Epidermal melanocyte (primary cell): ENCODE results near the gene CYP4F12.

ENCODE experiments used
- DNase-seq: peaks from one replicate; pipeline ENCODE4 v3.0.0; 2011; ENCODE audit warnings: low spot score; ENCODE audit not compliant: insufficient read length

CYP4F12 gene

DNA sequence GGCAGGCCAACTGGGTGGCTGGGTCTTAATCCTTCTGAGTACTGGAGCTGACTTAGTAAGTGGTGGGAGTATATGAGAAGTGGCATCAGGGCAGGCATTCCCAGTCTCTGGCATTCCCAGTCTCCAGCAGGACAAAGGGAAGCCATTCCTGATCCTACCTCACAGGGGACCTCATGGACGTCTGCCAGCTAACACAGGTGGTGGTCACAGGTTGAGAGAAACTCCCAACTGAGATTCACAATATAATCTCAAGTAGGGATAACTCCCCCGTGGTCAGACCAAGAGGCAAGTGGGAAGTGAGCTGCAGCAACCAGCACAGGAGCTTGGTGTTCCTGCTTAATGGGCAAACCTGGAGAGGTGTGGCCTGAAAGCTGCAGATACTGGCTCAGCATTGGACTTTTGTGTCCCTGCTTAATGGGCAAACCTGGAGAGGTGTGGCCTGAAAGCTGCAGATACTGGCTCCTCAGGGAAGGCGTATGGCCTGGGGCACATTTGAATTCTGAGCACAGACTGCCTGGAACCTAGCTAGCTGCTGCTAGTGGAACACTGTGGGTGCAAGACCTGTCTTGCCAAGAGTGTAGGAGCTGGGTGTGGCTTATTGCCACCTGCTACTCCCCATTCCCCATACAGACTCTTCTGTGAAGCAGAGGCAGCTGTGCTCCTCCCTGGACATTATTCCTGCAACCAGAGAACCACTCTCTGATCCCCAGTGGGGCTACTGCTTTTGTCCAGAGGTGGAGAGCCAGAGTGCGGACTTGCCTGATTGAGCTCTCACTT, 29.1 kb downstream of the CYP4F12 start:
- no peak for DNase-seq

DNA sequence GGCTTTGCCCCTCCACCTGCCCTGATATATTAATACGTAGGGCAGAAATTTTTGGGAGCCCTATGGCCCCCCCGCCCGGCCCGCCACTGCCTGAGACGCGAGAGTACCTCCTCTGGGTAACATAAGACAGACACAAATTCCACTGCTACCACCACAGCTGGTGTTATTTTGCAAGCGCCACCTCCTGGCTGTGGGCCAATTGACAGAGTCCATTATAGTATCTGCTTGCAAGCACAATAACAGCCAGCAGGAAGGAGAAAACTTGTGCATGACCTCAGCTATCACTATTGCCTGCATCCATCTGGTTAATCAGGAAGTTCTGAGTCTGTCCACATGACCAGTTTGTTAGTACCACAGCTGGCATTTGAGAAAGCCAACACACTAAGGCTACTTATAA, 29.6 kb downstream of the CYP4F12 start:
- DNase-seq, result no peak

- DNase-seq, result no peak
Observed at GRCh38 chr19:15714638-15715037, 41.8 kb downstream of the CYP4F12 start.

- DNase-seq, result no peak
Observed at GRCh38 chr19:15715642-15716041, 42.8 kb downstream of the CYP4F12 start.

DNA sequence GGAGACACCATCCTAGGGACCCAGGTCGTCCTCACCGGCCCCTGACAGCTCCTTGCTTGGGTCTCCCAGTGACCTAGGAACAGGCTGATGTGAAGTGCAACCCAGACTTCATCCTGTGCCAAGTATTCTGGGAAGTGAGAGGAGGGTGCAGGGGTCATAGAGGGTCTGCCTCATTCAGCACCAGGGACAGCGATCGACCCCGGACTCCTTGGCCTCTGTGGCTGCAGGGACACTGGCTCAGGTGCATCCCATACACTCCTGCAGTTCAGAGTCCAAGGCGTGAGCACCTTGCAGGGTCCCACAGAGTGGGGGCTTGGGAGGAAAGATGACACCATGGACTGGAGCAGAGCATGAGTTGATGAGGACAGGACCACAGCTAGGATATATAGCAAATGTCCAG, 44.9 kb downstream of the CYP4F12 start:
- DNase-seq, result no peak

DNA sequence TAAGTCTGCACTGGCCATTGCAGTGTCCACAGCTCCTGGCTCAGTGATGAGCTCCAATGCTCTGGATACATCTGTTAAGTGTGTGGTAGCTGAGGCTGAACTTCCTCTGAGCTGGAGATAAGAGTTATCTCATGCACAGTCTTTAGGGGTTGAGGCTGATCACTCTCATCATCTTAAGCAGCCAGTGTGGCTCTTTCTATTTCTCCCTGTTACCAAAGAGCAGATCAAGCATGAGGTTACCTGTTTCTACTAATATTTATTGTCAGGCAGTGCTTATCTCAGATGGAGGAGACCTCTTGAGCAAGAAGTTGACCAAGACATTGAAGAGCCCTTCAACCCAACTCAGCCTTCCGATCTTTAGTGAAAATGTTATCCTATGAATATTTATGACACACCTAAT, 48.4 kb downstream of the CYP4F12 start:
- DNase-seq, result no peak

GRCh38 chr19:15722956-15723355, 50.1 kb downstream of the CYP4F12 start:
- DNase-seq, result no peak

DNA sequence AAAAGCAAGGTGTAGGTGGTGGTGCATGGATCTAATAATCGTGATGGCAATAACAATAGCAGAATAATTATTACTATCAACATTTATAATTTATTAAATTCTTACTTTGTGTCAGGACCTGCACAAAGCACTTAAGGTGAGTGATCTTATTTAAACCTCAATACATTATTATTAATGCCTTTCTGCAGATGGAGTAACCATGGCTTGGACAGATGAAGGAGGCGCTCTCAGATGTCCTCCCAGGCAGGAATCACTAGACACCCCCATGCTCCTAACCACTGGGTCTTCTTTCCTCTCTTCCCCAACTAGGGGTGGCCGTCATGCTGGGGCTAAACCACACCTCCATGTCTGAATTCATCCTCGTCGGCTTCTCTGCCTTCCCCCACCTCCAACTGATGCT, 54.8 kb downstream of the CYP4F12 start, which contains the start of gene OR10H2:
Gene OR10H2, plus strand, starts transcription at position 301 of the 400 bp plus-strand sequence. Its CDS starts 20 bp downstream, at position 321.
- no peak for DNase-seq

GRCh38 chr19:15730538-15730937, 57.7 kb downstream of the CYP4F12 start:
- DNase-seq, result no peak

- no peak for DNase-seq
Observed at GRCh38 chr19:15732388-15732787, 59.5 kb downstream of the CYP4F12 start.

GRCh38 chr19:15733895-15734294, 61.0 kb downstream of the CYP4F12 start:
- DNase-seq, result no peak

DNA sequence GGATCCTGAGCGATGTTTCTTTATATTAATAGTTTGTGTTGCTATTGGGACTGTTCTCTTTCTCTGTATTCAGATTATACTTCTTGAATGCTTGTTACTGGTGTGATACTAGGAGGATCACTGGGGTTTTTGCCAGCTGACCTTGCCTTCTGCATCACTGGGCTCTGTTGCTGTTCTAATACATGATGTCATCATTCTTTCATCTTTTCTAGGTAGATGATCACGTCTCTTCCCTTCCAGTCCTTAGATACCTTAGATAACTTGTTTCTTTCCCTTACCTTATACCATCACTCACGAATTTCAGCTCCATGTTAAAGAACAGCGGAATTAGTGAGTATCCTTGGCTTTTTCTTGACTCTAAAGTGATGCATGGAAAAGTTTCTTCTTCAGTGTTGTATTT, 64.8 kb downstream of the CYP4F12 start, which contains the start of gene OR10H3:
Gene OR10H3, plus strand, starts transcription at position 264 of the 400 bp plus-strand sequence. CDS start 3,408 bp downstream, outside the sequence.
- no peak for DNase-seq

DNA sequence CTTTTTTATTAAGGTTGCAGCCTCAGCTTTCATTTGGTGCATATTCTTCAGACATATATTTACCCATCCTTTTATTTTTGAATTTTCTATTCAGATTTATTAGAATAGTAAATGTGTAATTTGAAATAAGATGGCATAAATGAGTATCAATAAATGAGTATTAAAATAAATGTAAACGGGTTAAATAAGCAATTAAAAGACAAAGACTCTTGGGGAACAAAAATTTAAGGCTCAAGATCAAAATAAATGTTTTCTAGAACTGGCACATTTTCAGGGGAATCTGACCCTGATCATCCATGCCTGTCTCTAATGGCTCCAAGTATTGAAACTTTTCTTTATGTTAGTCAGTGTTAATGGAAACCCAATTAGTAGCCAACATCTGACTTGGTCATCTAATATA, 67.9 kb downstream of the CYP4F12 start:
- DNase-seq, result no peak
